Posterior cingulate gyrus (tissue), 11 donors: ENCODE results near the gene STK32B.

Experiments
- DNase-seq, 10 donors: peaks; one replicate each; pipeline versions ENCODE4 v3.0.0 to v3.0.0-alpha.2; 2020 to 2021; ENCODE audit warnings: mixed read lengths in 3 of 10
- intact Hi-C: fragments of 100-400 bp; cut with DNase I; formaldehyde crosslinking; loops from one replicate; pipeline ENCODE4 v1.15.1; 2023

The STK32B gene

DNA sequence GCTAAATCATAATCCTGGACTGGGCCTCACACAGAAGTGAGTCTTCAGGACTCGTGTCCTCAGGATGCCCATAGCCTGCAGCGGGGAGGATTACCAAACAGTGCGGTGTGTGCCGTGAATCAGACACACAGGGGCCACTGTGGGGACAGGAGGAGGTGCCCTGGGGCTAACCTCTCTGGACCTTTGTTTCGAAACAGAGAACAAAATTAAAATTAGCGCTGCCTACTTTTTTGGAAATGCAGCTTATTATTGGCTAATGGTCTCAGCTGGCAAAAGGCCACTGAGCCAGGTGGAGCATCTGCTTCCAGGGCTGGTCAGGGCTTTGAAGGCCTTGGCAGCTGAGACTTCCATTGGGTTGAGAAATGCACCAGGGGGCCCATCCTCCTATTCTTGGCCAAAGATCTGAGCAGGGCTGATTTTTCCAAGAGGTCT lies 420.9 kb downstream of the STK32B start:
- intact Hi-C loops = no loop called here
- DNase-seq = no peak

DNA sequence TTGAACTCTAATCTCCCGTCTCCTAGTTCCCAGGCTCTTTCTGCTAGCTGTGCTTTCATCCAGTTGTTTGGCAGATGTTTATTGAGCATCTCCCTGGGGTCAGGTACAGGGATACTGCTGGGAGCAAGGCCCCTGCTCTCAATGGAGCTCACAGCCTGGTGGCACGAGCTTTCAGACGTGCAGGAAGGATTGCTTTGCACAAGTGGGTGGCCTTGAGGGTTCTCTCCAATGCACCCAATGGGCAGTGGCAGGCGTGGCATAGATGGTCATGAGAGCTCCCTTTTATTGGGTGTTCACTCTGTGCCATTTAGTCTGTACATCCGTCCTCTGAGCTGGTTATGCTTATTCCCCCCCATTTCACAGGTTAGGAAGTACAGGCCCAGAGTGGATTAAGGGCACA lies 421.8 kb downstream of the STK32B start:
- intact Hi-C loops = no loop called here
- no peak for DNase-seq

DNA sequence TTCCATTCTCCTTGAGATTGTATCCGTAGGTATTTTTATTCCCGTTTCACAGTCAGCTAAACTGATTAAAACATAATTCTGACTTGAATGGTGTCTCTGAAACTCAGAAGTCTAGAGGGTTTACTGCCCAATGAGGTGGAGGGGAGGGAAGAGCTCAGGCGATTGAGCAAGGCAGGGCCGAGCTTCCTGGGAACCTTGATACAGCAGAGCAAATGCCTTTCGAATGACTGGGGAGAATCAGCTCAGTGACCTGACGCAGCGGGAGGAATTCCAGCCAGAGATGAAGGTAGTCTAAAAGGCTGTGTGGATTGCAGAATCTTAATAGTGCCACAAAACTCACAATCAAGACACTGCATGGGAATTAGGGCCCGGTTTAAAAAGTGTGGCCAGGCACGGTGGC lies 423.5 kb downstream of the STK32B start:
- intact Hi-C loops = no loop called here

DNA sequence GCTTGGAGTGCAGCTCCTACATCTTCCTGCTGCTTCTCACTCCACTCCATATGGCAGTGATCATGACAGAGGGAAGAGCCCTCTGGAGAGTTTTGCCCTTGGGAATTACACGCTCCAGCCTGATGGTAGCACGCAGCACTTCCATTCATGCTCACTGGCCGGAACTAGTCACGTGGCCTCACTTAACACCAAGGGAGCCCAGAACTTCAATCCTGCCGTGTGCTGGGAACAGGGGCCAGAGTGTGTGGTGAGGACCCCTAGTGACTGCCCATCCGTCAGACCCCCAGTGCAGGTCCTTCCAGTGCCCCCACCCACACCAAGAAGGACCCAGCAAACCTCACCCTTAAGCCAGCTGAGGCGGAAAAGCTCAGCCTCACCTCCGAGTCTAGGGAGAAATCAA lies 426.3 kb downstream of the STK32B start:
- DNase-seq = no peak
- intact Hi-C loops = no loop called here

More for the DNA sequence above, 423.5 kb downstream of the STK32B start:
- DNase-seq = no peak

DNA sequence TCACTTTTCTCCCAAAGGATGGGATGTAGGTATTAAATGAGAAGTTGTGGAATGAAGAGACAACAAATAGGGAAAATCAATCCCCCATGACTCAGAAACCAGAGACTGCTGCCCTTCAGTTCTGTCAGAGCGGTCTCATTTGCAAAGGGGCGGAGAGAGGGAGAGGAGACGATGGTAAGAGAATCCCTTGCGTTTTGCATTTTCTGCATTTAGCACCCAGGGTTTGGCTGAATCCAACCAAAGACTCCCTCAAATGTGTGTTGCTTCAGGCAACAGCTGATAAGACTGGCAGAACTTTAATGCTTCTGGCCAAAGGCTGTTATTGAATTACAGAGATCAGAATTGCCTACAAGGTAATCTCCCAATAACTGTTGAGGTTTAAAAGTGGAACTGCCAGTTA lies 426.9 kb downstream of the STK32B start:
- DNase-seq = no peak
- intact Hi-C loops = no loop called here

DNA sequence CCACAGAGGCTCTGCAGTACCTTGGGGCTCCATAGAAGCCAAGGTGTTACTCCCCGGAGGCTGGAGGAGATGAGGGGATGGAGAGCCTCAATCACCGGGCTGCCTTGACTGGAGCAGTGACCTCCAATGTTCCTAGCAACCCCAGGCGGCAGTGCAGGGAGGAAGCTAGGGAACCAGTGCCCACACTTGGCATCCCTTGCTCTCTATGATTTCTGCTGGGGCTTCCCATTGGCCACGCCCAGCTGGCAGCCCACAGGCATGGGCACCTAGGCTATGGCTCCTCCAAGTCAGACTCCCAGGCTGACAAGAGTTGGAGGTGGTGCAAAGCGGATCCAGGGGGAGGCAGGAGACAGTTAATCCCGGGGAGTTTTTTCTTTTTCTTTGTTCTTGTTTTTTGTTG lies 427.4 kb downstream of the STK32B start:
- intact Hi-C loops = no loop called here
- DNase-seq = no peak

DNA sequence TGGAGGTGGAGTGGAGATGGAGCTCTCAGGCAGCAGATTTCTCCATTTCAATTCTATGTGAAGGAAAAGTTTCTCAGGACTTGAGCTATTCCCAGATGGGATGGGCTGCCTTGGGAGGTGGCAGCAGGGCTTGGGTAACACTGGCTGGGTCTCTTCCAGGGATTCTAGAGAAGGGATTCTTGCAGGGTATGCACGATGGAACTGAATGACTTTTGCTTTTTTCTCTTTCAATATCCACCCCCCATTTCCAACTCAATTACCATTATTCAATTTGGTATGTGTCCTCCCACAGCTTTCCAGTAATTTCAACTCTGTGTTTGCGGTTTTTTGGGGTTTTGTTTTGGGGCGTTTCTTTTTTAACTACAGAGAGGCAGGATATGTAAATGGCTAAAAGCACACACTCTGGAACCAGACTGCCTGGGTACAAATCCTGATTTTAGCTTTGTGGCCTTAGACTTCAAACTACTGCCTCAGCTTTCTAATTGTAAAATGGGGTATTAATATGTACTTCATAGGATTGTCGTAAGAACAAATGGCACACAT lies 428.3 kb downstream of the STK32B start:
- DNase-seq = no peak
- intact Hi-C loops = no loop called here

DNA sequence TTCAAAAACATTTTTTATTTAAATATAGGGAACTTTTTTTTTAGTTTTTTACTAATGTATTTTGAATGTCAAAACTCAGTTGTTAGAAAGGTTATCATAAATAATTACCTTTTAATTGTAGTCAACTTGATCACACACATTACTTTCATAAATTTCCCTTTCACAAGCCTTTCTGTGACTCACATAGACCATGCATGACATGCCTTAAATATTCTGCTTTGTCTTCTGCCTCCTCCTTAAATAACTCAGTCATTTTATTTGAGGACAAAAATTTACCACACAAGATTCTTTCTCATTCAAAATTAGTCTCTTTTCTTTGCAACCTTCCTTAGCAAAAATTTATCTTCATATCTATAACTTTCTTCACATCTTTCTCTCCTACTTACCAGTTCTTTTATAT lies 437.1 kb downstream of the STK32B start:
- intact Hi-C loops = no loop called here
- DNase-seq = no peak

DNA sequence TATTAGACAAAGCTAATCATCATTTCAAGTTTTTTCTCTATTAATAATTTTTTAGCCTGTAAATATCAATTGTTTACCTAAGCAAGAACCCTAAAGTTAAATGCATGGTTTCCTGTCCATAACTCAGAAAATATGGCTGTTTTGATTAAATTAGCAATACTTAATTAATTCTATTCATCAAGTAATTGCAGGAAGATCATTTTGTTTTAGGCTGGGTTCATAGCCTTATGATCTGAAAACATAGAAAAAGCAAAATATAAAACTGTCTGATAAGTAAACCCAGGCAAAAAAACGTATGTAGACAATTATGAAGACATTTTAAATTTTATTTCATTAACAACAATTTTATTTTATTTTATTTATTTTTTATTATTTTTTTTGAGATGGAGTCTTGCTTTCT lies 438.0 kb downstream of the STK32B start:
- intact Hi-C loops = no loop called here
- DNase-seq = no peak

DNA sequence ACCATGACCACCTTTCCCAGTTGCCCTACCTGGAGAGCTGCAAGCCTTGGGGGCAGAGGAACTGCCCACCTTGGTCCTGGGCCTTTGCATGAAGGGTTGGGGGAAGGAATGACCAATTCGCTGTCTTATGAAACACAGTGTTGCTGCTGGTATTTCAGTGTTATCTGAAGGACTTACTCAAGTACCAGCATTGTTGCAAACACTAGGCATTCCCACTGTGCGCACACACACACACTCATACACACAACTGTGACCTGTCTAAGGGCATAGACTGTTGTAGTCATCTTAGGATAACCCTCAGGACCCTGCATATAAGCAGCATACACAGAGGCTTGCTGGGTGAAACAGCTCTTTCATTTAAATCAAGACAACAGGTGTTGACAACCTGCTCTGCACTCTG lies 446.2 kb downstream of the STK32B start:
- no peak for DNase-seq
- intact Hi-C loops = no loop called here

DNA sequence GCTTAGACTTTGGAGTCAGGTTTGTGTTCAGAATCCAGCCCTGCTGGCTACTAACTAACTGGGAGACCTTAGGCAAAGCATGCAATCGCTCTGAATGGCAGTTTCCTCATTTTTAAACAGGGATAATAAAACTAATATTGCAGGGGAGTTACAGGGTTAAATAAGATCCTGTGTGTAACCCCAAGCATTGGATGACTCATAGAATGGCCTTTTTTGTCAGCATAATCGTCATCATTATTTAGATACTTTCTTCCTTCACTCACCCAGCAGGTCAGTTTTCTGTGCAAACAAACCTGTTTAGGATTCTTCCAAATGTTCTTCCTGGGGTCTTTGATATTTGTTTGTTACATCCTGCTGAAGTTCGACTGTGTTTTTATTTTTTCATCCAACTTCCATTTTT lies 448.9 kb downstream of the STK32B start:
- intact Hi-C loops = no loop called here
- no peak for DNase-seq

DNA sequence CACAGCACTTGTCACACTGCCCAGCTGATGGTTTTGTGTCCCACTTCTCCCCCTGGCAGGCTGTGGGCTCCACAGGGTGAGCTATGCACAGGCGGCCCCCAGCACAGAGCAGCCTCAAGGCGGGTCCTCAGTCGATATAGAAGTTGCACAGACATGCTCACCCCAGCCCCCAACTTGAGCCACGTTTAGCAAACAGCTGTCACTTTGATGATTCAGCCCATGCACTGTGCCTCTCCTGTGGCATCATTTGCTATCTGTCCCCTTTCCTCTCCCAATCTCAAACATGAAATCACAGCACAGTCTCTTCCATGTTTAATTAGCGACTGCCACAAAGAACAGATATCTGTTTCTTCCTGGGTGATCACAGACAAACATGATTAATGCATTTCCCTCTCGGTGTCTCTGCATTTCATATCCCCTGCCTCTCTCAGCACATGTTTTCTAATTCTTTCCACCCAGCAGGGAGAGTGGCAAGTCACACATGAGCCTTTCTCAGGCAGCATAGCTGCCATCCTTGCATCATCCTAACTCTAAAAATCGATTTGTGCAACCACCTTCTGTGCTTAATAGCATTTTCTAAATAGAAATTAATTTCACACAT lies 452.2 kb downstream of the STK32B start:
- intact Hi-C loops = no loop called here
- DNase-seq = peak in 1 of 10 donors; percentile 81

DNA sequence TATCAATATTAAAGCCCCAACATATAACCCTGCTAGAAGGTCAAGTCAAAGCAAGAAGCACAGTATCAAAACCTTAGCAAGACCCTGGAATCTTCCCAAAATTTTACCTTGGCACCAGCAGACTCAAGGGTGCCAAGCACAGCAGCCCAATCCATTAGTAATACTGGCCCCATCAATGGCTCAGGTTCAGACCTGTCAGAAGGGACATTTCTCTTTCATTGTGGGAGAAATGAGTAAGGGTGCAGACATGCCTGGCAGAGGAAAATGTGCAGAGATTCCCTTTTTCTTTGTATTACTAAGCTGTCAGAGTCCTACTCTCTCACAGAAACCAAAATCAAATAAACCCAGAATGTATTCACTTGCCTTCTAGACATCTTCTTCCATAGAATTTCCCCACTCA lies 453.2 kb downstream of the STK32B start:
- intact Hi-C loops = no loop called here
- DNase-seq = no peak

DNA sequence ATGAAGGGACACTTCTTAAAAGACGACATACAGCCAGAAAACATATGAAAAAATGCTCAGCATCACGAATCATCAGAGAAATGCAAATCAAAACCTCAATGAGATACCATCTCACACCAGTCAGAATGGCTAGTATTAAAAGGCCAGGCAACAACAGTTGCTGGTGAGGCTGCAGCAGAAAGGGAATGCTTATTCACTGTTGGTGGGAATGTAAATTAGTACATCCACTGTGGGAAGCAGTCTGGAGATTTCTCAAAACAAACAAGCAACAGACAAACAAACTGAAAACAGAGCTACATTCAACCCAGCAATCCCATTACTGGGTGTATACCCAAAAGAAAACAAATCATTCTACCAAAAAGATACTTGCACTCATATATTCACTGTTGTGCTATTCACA lies 459.2 kb downstream of the STK32B start:
- intact Hi-C loops = no loop called here
- no peak for DNase-seq

DNA sequence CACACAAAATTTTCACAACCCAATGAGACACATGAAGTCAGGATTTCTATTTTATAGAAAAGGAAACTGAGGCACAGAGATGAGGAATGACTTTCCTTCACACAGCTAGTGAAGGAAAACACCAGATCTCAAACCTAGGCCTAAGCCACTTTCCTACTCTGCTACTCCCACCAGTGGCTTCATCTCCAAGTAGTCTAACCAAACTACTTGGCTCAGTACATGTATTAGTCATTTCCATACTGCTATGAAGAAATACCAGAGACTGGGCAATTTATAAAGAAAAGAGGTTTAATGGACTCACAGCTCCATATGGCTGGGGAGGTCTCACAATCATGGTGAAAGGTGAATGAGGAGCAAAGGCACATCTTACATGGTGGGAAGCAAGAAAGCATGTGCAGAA lies 460.5 kb downstream of the STK32B start:
- no peak for DNase-seq
- intact Hi-C loops = no loop called here

DNA sequence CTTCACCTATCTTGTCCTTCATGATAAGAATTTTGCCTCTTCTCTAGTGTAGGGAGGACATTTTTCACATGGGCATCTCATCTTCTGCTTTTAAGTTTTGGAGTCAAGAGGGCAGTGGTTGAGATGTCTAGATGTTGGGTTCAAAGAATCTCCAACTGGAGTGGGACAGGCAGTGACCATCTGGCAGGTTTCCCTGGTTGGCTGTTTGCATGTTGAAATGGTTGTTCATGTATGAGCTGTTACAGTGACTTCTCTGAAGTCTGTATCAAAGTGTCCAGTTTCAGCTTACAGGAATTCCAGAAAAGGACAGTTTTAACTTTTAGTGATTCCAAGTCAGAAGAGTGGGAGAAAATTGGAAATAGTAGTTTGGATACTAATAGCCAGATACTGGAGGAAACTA lies 464.4 kb downstream of the STK32B start:
- intact Hi-C loops = loop anchor here (2.0 kb wide), 1 partner anchor 67 kb away; no protein-coding TSS in a partner anchor
- DNase-seq = no peak

DNA sequence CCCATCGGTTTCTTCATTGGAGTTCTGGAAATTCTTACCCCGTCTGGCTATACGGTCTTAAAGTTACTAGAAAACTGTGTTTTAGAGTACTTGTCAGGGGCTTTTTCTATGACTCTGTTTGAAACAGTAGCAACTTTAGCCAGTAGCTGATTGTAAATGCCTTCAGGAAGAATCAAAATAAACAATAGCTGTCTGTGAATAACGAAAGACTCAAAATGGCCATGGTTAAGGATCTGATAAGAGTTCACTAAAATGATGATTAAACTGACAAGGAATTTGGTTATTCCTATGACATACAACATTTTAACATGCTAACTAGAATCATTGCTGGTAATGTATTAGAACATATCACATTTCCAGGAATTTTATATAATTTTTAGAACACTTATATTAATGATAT lies 466.1 kb downstream of the STK32B start:
- no peak for DNase-seq
- intact Hi-C loops = loop anchor here (2.0 kb wide), 1 partner anchor 65 kb away; no protein-coding TSS in a partner anchor

DNA sequence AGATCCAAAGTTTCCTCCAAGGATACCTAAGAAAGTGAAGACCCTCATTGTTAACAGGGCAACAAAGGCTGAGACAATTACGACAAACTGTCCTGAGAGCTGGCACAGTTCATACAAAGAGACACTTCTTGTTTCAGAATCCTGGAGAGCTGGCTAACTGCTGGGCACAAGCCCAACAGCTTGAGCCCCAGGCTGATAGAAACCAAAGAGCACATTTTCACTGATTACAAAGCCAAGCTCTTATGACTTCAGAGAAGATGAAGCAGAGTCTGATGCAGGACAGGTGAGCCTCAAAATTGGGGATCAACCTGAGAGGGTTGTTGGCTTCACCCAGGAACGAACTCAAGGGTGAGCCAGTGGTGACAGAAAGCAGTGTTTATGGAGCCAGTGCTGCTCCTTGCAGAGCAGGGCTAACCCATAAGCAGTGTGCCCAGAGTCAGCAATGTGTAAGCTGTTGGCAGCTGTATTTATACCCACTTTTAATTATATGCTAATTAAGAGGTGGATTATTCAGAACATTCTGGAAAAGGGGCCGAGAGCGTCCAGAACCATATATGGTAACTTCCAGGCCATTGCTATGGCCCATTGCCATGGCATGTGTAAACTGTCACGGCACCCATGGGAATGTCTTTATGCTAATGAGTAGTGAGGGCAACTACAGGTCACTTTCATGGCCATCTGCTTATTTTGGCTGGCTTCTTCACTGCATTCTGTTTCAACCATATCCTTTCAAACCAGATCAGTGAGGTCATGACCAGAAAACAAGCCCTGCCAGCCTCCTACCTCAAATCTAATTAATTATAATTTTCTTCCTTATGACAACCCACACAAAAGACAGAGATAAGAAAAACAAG lies 473.4 kb downstream of the STK32B start:
- intact Hi-C loops = no loop called here

DNA sequence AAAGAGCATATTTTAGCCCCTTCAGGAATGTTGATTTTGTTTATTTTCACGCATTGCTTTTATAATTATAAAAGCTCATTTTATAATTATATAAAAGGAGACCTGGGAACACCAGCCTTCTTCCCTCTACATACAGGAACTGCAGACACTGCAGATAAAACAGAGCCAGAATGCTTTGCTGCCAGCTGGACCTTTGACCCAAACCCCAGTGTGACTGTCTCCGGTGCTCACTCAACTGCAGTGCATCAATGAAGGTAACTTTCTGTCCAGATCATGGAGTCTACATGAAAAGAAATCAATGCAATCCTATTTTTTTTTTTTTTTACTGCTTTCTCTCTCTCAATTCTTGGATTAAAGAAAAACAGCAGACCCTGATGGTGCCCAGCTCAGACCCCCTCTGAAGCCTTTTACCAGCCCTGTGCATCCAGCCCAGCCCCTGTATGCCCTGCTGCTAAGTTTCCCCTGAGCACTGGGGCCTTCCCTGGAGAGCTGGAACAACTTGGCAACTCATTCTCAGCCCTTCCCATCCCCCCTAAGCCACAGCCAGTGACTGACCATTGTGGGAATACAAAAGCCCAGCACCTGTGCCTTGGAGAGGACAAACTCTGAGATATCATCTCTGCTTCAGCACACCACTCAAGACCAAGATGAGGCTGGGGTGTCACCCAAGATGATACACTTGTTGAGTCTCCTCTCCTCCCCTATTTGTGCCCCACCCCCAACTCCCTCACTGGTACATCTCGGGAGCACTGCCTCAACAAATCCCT lies 475.0 kb downstream of the STK32B start:
- intact Hi-C loops = no loop called here
- DNase-seq = no peak

More for the DNA sequence above, 473.4 kb downstream of the STK32B start:
- DNase-seq = no peak

DNA sequence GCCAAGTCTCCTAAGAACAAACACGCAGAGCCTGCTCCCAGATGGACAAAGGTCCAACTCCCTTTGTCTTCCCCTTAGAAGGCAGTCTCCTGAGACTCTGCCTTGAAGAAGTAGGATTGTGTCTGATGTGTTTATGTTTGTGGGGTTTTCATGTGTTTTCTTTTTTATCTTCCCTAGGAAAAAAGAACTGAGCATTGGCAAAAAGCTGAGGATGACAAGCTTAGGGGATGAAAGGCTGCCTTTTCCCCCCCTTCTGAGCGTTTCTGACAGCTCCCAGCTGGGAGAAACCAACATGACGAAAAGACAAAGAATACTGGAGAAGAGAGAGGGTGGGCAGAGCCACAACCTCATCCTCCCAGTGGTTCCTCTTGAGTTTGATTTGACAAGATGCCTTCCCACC lies 475.9 kb downstream of the STK32B start:
- intact Hi-C loops = no loop called here
- DNase-seq = no peak

DNA sequence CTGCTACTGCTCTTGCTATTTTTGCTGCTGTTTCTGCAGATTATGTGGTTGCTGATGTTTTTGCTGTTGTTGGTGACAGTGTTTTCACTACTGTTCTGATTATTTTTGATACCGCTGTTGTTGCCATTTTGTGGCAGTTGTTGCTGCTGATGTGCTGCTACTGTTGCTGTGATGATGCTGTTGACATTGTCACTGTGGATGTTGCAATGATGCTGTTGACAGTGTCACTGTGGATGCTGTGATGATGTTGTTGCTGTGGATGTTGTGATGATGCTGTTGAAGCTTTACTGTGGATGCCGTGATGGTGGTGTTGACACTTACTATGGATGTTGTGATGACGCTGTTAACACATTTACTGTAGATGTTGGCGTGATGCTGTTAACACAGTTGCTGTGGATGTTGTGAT lies 476.8 kb downstream of the STK32B start:
- intact Hi-C loops = no loop called here
- no peak for DNase-seq
